ENCODE results near the gene GATAD2A.

GATAD2A gene

DNA sequence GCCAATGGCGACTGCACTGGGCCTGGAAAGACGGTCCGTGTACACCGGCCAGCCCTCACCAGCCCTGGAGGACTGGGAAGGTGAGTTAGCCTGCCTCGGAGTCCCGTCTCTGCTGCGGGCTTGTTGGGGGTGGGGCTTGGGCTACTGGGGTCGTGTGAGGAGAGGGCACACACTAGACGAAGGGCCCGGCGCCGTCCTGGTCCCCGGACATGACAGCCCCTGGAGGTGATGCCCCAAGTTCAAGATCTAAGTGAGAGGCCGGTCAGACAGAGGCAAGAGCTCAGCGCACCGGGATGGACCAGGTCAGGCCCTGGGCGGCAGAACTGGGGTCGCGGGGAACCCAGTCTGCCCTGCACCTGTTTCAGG, 134.2 kb downstream of the GATAD2A start:
- DNase-seq (ENCODE audit: low read depth): no peak
- TF ChIP-seq, protein P1, sequence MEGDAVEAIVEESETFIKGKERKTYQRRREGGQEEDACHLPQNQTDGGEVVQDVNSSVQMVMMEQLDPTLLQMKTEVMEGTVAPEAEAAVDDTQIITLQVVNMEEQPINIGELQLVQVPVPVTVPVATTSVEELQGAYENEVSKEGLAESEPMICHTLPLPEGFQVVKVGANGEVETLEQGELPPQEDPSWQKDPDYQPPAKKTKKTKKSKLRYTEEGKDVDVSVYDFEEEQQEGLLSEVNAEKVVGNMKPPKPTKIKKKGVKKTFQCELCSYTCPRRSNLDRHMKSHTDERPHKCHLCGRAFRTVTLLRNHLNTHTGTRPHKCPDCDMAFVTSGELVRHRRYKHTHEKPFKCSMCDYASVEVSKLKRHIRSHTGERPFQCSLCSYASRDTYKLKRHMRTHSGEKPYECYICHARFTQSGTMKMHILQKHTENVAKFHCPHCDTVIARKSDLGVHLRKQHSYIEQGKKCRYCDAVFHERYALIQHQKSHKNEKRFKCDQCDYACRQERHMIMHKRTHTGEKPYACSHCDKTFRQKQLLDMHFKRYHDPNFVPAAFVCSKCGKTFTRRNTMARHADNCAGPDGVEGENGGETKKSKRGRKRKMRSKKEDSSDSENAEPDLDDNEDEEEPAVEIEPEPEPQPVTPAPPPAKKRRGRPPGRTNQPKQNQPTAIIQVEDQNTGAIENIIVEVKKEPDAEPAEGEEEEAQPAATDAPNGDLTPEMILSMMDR (IDR thresholded peaks at IDR 0.05; ENCODE audit: low read depth, low read length, missing control alignments): no peak
- in situ Hi-C loops (cut with HindIII; ENCODE audit: low sequenced_read_pairs): no loop called here
- H3K4me3 ChIP-seq (ENCODE audit: low read depth, low read length): no peak overlapping the region

DNA sequence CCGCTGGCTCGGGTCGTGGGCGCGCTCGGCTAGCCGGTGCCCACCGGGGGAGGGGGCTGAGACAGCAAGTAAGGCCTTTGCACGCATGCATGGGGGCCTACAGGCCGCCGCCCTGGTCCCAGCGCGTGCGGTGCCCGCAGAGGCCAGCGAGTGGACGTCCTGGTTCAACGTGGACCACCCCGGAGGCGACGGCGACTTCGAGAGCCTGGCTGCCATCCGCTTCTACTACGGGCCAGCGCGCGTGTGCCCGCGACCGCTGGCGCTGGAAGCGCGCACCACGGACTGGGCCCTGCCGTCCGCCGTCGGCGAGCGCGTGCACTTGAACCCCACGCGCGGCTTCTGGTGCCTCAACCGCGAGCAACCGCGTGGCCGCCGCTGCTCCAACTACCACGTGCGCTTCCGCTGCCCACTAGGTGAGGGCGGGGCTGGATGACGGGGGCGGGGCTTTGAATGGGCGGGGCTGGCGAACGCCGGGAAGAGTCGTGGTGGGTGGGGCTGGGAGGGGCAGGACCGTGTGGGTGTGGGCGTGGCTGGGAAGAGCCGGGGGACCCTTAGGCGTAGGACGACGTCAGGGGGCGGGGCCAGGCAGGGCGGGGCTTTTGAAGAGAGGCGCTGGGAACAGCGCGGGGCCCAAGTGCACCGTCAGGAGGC, 134.7 kb downstream of the GATAD2A start:
- DNase-seq (ENCODE audit: low read depth): no peak
- TF ChIP-seq, protein P1 (IDR thresholded peaks at IDR 0.05; ENCODE audit: low read depth, low read length, missing control alignments): no peak
- H3K4me3 ChIP-seq (ENCODE audit: low read depth, low read length): no peak overlapping the region
- in situ Hi-C loops (cut with HindIII; ENCODE audit: low sequenced_read_pairs): no loop called here

DNA sequence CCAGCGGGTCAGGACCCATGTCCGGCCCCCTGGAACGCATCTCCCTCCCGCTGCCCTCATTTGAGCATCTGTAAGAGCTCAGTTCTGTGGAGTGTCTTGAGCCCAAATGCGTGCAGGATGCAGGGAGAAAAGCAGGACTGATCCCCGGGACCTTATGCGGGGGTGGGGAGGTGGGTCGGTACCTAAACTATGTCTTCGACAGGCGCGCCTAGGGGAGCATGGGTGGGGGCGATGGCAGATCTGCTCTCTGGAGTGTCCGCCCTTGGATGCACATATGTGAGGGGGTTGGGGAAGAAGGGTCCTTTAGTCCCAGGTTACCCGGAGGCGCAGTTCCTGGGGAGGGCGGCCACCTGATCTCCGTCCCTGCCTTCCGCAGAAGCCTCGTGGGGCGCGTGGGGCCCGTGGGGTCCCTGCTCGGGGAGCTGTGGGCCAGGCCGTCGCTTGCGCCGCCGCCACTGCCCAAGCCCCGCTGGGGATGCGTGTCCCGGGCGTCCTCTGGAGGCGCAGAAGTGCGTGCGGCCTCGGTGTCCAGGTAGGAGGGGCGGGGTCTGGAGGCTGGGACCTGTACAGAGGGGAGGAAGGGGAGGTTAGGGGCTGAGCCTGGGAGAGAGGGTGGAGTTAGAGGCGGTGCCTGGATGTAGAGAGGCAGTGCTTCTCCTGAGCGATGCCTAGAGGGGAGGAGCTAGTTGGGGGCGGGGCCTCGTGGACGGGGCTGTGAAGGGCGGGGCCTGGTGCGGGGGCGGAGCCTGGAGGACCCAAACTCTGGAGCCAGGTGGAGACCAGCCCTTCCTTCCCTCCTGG, 135.4 kb downstream of the GATAD2A start:
- no peak overlapping the region for H3K4me3 ChIP-seq (ENCODE audit: low read depth, low read length)
- TF ChIP-seq, protein P1 (IDR thresholded peaks at IDR 0.05; ENCODE audit: low read depth, low read length, missing control alignments): no peak
- in situ Hi-C loops (cut with HindIII; ENCODE audit: low sequenced_read_pairs): no loop called here
- DNase-seq (ENCODE audit: low read depth): no peak

DNA sequence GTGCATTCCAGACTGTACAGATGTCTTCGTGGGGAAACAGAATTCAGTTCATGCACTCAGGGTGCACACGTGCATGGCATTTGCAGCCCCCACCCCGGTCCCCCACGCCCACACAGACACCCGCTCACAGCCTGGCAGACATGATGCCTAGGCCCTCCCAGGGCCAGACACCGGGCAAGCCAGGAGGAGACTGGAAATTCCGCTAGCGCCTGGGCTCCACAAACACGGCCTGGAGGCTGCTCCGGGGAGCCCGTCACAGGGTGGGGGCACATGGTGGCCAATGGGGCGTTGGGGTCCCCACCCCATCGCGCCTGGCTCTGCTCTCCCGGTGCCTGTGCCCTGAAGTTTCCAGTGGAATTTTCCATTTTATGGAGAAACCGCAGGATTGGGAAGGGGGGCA, 136.1 kb downstream of the GATAD2A start:
- in situ Hi-C loops (cut with HindIII; ENCODE audit: low sequenced_read_pairs): no loop called here
- DNase-seq (ENCODE audit: low read depth): no peak
- H3K4me3 ChIP-seq (ENCODE audit: low read depth, low read length): no peak overlapping the region
- TF ChIP-seq, protein P1 (IDR thresholded peaks at IDR 0.05; ENCODE audit: low read depth, low read length, missing control alignments): no peak

DNA sequence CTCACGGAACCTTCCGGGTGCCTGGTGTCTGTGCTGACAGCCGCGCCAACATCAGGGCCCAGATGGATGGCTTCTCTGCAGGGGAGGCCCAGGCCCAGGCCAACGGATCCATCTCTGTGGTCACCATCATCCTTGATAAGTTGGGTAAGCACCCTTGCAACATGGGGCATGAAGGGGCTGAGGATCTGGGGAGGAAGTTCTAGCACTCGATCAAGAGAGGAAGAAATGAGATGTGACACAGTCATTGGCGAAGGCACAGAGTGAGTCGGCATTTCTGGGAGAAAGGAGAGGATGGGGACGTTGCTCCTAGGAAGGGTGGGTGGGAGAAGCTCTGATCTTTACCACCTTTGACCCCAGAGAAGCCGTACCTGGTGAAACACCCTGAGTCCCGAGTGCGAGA, 137.0 kb downstream of the GATAD2A start:
- TF ChIP-seq, protein P1 (IDR thresholded peaks at IDR 0.05; ENCODE audit: low read depth, low read length, missing control alignments): no peak
- no peak for DNase-seq (ENCODE audit: low read depth)
- H3K4me3 ChIP-seq (ENCODE audit: low read depth, low read length): no peak overlapping the region
- in situ Hi-C loops (cut with HindIII; ENCODE audit: low sequenced_read_pairs): no loop called here

DNA sequence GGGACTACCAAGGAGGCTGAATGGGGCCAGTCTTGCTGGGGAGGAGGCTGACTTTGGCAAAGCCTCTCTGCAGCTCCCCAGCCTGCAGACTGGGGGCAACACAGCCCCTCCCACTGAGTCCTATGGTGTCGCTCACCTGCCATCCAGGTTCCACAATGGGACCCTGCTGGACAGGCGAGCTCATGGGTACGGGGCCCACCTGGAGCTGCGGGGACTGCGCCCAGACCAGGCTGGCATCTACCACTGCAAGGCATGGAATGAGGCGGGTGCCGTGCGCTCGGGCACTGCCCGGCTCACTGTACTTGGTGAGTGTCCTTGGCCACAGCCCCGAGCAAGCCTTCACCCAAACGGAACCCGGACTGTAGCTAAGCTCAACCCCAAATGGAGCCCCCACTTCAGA, 137.6 kb downstream of the GATAD2A start:
- DNase-seq (ENCODE audit: low read depth): no peak
- in situ Hi-C loops (cut with HindIII; ENCODE audit: low sequenced_read_pairs): no loop called here
- TF ChIP-seq, protein P1 (IDR thresholded peaks at IDR 0.05; ENCODE audit: low read depth, low read length, missing control alignments): no peak
- H3K4me3 ChIP-seq (ENCODE audit: low read depth, low read length): no peak overlapping the region

All from astrocyte of the cerebellum (primary cell).